GM18868 (cell line): ENCODE results near the gene RNU7-1.

ENCODE experiments used
- ATAC-seq: cut with Tn5 transposase; IDR thresholded peaks from one replicate; pipeline ENCODE4 v1.9.1; 2021; ENCODE audit warnings: mild to moderate bottlenecking, moderate library complexity; ENCODE audit not compliant: unreplicated experiment

The RNU7-1 gene

DNA sequence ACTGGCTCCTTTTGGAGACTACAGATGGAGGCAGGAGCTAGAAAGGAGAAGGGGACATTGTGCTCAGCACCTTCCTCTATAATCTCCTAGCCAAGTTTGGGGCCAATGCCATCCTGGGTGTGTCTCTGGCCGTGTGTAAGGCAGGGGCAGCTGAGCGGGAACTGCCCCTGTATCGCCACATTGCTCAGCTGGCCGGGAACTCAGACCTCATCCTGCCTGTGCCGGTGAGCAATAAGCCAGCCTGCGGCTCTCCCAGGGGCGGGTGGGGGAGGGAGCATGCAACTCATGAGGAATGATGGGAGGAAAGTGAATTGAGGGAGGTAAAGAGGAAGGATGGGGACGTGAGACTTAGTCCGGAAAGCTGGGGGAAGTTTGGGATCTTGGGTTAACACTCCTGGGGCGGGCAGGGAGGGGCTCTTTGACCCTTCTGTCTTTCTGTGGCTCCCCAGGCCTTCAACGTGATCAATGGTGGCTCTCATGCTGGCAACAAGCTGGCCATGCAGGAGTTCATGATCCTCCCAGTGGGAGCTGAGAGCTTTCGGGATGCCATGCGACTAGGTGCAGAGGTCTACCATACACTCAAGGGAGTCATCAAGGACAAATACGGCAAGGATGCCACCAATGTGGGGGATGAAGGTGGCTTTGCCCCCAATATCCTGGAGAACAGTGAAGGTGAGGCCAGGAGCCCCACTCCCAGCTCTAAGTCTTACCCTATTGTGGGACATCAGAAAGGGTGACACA is 26.0 kb upstream of the RNU7-1 start:
- ATAC-seq, result no peak

DNA sequence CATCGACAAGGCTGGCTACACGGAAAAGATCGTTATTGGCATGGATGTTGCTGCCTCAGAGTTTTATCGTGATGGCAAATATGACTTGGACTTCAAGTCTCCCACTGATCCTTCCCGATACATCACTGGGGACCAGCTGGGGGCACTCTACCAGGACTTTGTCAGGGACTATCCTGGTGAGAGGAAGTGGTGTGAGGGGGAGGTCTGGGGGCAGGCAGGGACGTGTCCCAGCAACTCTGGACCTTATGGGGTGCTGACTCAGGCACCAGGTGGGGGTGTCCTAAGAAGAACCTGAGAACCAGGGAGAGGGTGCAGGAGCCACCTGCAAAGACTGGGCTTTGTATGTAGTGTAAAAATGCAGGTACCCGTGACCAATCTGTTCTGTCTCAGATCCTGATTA is 24.0 kb upstream of the RNU7-1 start:
- ATAC-seq, result no peak

- ATAC-seq, result no peak
Measured at GRCh38 chr12:6921539-6921938, 22.1 kb upstream of the RNU7-1 start.

DNA sequence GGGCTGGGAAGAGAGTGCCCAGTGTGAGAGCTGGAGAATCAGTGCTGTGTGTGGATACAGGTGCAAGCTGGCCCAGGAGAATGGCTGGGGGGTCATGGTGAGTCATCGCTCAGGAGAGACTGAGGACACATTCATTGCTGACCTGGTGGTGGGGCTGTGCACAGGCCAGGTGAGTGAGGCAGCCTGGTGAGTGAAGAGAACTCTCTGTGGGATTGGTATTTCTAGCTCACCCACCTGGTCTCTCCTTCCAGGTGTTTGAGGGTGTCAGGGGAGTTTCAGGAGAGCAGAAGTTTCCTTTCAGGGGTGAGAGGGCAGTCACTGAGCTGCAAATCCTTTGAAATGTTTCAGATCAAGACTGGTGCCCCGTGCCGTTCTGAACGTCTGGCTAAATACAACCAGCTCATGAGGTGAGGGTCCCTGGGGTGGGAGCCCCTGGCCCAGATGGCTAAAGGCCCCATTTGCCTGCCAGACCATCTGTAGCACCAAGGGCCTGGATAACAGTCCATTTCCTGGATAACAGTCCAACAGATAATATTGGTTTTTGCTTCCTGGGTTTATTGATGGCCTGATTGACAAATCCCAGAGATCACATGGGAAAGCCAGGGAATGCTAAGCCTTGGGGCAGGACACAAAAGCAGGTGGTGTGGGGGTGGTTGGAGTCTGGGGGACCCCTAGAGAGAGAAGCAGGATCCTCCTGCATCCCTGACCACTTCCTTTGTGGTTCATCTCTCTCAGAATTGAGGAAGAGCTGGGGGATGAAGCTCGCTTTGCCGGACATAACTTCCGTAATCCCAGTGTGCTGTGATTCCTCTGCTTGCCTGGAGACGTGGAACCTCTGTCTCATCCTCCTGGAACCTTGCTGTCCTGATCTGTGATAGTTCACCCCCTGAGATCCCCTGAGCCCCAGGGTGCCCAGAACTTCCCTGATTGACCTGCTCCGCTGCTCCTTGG is 21.3 kb upstream of the RNU7-1 start:
- ATAC-seq, result no peak

DNA sequence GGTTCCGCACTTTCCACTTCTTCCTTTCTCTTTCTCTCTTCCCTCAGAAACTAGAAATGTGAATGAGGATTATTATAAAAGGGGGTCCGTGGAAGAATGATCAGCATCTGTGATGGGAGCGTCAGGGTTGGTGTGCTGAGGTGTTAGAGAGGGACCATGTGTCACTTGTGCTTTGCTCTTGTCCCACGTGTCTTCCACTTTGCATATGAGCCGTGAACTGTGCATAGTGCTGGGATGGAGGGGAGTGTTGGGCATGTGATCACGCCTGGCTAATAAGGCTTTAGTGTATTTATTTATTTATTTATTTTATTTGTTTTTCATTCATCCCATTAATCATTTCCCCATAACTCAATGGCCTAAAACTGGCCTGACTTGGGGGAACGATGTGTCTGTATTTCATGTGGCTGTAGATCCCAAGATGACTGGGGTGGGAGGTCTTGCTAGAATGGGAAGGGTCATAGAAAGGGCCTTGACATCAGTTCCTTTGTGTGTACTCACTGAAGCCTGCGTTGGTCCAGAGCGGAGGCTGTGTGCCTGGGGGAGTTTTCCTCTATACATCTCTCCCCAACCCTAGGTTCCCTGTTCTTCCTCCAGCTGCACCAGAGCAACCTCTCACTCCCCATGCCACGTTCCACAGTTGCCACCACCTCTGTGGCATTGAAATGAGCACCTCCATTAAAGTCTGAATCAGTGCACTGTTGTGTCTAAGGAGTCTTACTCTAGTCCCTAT is 20.4 kb upstream of the RNU7-1 start:
- no peak for ATAC-seq

DNA sequence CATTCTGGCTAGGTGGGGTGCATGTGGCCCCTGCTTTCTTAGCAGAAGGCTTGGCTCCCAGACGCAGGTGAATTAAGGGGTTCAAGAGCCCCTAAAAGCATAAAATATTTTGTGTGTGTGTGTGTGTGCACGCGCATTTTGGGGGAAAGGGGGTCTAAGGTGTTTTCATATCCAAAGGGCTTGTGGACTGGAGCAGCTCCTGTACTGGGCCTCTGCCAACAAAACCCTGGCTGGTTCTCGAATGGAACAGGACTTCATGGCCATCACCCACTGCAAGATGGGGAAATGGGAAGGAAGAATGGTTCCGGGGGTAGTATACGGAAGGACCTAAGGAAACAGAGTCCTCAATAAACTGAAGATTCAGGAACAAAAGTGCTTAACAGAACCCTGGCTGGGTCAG is 19.8 kb upstream of the RNU7-1 start:
- no peak for ATAC-seq

DNA sequence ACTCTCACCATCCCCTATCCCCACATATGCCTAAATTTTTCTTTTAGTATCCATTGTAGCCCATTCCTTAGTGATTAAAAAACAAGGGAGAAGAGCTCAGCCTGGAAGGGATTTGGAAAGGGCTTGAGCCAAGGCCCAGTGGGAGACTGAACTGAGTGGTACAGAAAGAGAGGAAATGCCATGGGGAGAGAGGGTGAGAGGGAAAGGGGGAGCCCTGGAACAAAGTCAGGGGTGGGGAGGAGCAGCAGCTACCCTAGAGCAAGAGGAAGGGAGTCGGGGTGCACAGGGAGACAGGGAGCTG is 18.4 kb upstream of the RNU7-1 start:
- ATAC-seq, result no peak

DNA sequence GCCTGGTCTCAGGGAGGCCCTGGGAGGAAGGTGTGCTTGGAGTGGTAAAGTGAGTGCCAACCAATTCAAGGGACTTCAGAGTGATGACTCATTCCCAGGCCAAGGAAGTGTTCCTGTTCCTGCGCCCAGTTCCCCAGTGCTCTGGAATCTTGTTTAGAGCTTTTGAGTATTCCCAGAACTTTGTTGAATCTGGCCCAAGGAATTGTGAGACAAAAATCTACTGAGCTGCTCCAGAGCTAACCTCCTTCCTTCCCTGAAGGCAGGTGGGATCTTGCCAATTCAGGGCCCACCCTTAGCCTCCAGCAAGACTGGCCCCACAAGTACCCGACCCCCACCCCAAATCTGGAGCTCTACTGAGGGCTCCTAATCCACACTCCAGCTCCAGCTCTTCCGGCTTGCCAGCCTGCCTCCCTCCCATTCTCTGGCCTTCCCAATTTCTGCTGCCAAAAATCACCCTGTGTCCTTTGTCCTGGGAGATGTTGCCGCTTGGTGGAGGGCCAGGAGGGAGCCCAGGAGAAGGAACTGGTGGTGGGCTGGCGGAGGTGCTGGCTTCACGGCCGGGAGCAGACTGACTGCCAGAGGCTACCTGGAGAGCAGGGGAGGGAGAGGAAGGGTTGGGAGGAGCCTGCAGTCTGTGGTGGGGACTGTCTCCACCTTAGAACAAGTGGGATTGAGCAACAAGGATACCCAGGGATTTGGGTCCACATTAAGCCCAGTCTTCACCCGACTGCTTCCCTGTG is 17.9 kb upstream of the RNU7-1 start:
- ATAC-seq, result no peak

- ATAC-seq, result no peak
Measured at GRCh38 chr12:6927379-6928021, 16.1 kb upstream of the RNU7-1 start, which contains the start of gene ATN1. ATN1 (plus strand) TSS chr12:6927959; CDS start chr12:6934002, 6,043 bp downstream.

- ATAC-seq, result no peak
Measured at GRCh38 chr12:6928022-6928702, 15.5 kb upstream of the RNU7-1 start.

DNA sequence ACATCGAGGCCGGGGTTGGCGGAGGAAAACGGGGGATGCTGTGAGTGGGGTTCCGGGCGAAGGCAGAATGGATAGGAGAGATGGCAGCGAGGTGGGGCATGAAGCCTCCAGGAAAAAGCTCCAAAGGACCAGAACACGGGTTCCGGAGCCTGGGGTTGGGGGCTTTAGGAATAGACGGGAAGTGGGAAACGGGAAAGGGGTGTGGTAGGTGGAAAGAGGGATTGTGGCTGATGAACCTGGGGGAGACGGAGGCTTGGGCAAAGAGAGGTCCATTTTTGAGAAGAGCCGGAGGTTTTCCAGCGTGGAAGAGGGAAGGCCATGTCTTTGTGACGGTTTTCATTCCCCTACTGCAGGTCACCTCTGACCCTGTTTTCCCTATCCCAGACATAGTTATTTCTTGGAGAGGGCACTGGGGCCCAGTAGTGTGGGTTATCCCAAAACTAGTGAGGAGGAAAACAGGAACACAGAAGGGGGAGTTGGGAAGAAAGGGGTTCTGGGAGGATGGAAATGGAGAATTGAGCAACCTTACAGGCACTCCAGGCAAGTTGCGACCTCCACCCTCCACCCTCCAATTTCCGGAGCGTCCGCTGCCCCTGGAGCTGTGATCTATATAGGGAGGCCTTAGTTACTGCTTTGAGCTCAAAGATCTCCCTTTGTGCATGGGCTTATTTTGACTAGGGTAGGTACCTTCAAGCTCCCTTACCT is 14.8 kb upstream of the RNU7-1 start:
- no peak for ATAC-seq

- no peak for ATAC-seq
Measured at GRCh38 chr12:6929466-6930452, 13.9 kb upstream of the RNU7-1 start.

- no peak for ATAC-seq
Measured at GRCh38 chr12:6932766-6933165, 10.8 kb upstream of the RNU7-1 start.

DNA sequence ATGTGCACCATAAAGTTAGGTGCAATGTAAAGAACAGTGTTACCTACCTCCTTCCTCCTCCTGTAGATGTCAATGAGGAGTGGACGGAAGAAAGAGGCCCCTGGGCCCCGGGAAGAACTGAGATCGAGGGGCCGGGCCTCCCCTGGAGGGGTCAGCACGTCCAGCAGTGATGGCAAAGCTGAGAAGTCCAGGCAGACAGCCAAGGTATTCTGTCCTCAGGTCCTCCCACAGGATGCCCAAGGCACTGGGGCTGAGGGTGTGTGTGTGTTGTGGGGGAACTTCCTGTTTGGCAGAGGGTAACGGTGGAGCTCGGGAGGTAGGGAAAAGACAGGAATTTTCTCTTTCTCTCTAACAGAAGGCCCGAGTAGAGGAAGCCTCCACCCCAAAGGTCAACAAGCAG is 9.5 kb upstream of the RNU7-1 start:
- ATAC-seq, result no peak

- no peak for ATAC-seq
Measured at GRCh38 chr12:6935371-6936193, 8.0 kb upstream of the RNU7-1 start.

DNA sequence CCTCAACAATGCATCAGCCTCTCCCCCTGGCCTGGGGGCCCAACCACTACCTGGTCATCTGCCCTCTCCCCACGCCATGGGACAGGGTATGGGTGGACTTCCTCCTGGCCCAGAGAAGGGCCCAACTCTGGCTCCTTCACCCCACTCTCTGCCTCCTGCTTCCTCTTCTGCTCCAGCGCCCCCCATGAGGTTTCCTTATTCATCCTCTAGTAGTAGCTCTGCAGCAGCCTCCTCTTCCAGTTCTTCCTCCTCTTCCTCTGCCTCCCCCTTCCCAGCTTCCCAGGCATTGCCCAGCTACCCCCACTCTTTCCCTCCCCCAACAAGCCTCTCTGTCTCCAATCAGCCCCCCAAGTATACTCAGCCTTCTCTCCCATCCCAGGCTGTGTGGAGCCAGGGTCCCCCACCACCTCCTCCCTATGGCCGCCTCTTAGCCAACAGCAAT is 7.4 kb upstream of the RNU7-1 start:
- ATAC-seq, result no peak
